ENCODE results near the gene DNAJC17.

The DNAJC17 gene

DNA sequence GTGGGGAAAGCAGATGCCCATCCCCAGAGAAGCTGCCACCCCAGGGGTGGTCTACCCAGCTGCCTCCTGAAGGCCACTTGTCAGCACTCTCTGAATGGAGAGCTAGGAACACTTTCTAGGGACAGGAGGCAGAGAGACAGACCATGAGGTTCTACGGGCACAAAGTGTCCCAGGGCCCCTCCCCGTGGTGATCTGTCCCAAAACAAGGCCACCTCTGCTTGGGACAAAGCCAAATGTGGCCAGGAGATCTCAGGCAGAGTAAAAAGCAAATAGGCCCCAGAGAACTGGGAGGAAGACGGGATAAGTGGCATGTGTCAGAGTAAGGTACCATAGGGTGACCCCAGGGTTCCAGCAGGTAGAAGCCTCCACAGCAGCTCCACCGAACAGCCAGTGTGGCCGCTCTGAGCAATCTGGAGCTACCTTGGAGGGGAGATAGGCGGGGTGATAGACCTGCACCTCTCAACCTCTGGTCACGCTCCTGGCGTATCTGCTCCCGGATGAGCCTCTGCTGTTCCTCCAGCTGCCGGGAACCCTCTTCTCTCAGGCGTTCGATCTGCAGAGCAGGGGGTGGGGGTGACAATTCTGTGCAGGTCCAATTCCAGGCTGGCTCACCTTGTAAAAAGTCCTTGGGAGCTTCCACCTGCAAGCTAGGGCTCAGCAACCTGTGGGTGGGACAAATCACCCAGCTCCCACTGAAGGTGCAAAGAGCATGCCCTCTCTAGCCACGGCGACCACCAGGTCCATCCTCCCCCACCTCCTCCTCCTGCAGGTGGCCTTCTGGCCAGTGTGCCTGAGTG lies 31.3 kb downstream of the DNAJC17 start:
- Histone ChIP-seq H2BK5ac (ENCODE audit: low read depth, low read length, poor library complexity, severe bottlenecking) (no peak overlapping the region), H3K27ac (ENCODE audit: low read length, poor library complexity, severe bottlenecking) (no peak overlapping the region), H3K4me2 (ENCODE audit: low read length, poor library complexity, severe bottlenecking) (no peak overlapping the region), H3K36me3 (ENCODE audit: control insufficient read depth in 1 of 2, insufficient read depth in 2 of 2, low read depth in 1 of 2, low read length in 2 of 2) (peaks cover 69 to 79% of the 10 kb centered on the region in 2 experiments), H3K18ac (ENCODE audit: low read depth in 1 of 2, low read length in 2 of 2) (no peak overlapping the region), H2AK5ac (ENCODE audit: low read length, severe bottlenecking) (no peak overlapping the region), H2BK120ac (ENCODE audit: low read depth, low read length) (no peak overlapping the region), H3K9ac (ENCODE audit: low read length) (no peak overlapping the region), H3K27me3 (ENCODE audit: control insufficient read depth in 1 of 2, insufficient read depth in 1 of 2, low read length in 2 of 2) (no peaks in the 10 kb centered on the region), H3K14ac (ENCODE audit: low read length in 2 of 2) (no peak overlapping the region), H3K79me1 (replicated peaks; ENCODE audit: low read length, poor library complexity, severe bottlenecking) (peaks cover 13% of the 10 kb centered on the region), H2AFZ (ENCODE audit: low read depth, low read length) (no peak overlapping the region), H4K8ac (ENCODE audit: low read length) (no peak overlapping the region), H2BK15ac (ENCODE audit: low read depth, poor library complexity, severe bottlenecking) (no peak overlapping the region), H2BK12ac (ENCODE audit: low read length in 2 of 2) (no peak overlapping the region), H4K91ac (ENCODE audit: low read length) (no peak overlapping the region), H3K4ac (ENCODE audit: low read depth in 1 of 2, low read length in 2 of 2) (no peak overlapping the region), H3K4me1 (ENCODE audit: control insufficient read depth, insufficient read depth, low read depth, low read length) (peaks cover 20% of the 10 kb centered on the region), H3K9me3 (ENCODE audit: control insufficient read depth, low read length) (no peaks in the 10 kb centered on the region), H3K4me3 (ENCODE audit: insufficient read depth in 1 of 2, low read depth in 1 of 2, low read length in 2 of 2) (no peak overlapping the region), H3K23ac (ENCODE audit: low read length in 2 of 2) (no peak overlapping the region)
- 99% methylated on average over 14 of the region's 14 CpGs for WGBS
- DNase-seq = no peak

GRCh38 chr15:40775007-40775406 lies 32.3 kb downstream of the DNAJC17 start:
- H4K8ac ChIP-seq (ENCODE audit: low read length) = no peak overlapping the region
- no peak overlapping the region for H3K23ac ChIP-seq (ENCODE audit: low read length in 2 of 2)
- no peak overlapping the region for H2AK5ac ChIP-seq (ENCODE audit: low read length, severe bottlenecking)
- H3K4ac ChIP-seq (ENCODE audit: low read depth in 1 of 2, low read length in 2 of 2) = no peak overlapping the region
- H3K4me2 ChIP-seq (ENCODE audit: low read length, poor library complexity, severe bottlenecking) = no peak overlapping the region
- 95% methylated on average over 10 of the region's 10 CpGs for WGBS
- peaks cover 10% of the 10 kb centered on the region for H3K79me1 ChIP-seq (replicated peaks; ENCODE audit: low read length, poor library complexity, severe bottlenecking)
- no peak overlapping the region for H2BK12ac ChIP-seq (ENCODE audit: low read length in 2 of 2)
- no peak overlapping the region for H2AFZ ChIP-seq (ENCODE audit: low read depth, low read length)
- H2BK15ac ChIP-seq (ENCODE audit: low read depth, poor library complexity, severe bottlenecking) = no peak overlapping the region
- no peak overlapping the region for H2BK5ac ChIP-seq (ENCODE audit: low read depth, low read length, poor library complexity, severe bottlenecking)
- H3K9ac ChIP-seq (ENCODE audit: low read length) = no peak overlapping the region
- H3K9me3 ChIP-seq (ENCODE audit: control insufficient read depth, low read length) = no peaks in the 10 kb centered on the region
- DNase-seq = no peak
- no peak overlapping the region for H4K91ac ChIP-seq (ENCODE audit: low read length)
- H2BK120ac ChIP-seq (ENCODE audit: low read depth, low read length) = no peak overlapping the region
- no peak overlapping the region for H3K4me3 ChIP-seq (ENCODE audit: insufficient read depth in 1 of 2, low read depth in 1 of 2, low read length in 2 of 2)
- no peaks in the 10 kb centered on the region for H3K27me3 ChIP-seq (ENCODE audit: control insufficient read depth in 1 of 2, insufficient read depth in 1 of 2, low read length in 2 of 2)
- H3K27ac ChIP-seq (ENCODE audit: low read length, poor library complexity, severe bottlenecking) = no peak overlapping the region
- no peak overlapping the region for H3K14ac ChIP-seq (ENCODE audit: low read length in 2 of 2)
- no peak overlapping the region for H3K18ac ChIP-seq (ENCODE audit: low read depth in 1 of 2, low read length in 2 of 2)
- H3K36me3 ChIP-seq (ENCODE audit: control insufficient read depth in 1 of 2, insufficient read depth in 2 of 2, low read depth in 1 of 2, low read length in 2 of 2) = peaks cover 70 to 78% of the 10 kb centered on the region in 2 experiments
- peaks cover 29% of the 10 kb centered on the region for H3K4me1 ChIP-seq (ENCODE audit: control insufficient read depth, insufficient read depth, low read depth, low read length)

DNA sequence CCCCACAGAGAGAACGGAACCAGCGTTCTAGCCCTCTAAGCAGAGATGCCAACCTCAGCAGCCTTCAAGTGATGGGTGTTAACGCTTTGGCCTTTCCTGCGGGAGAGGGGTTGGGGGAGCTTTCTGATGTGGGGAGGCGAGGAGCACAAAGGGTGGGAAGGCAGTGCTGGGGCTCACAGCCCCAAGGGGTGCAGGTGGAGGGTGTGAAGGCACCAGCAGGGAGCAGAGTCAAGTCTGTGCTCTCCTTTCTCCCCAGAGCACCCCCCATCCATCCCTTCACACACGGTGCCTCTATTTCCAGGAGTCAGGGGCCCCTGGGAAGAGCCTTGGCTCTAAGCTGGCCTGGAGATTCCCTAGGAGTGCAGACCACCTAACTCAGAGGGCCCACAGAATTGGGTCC lies 33.4 kb downstream of the DNAJC17 start:
- Histone ChIP-seq H3K4me3 (ENCODE audit: insufficient read depth in 1 of 2, low read depth in 1 of 2, low read length in 2 of 2) (no peak overlapping the region), H2AFZ (ENCODE audit: low read depth, low read length) (no peak overlapping the region), H3K4ac (ENCODE audit: low read depth in 1 of 2, low read length in 2 of 2) (no peak overlapping the region), H3K18ac (ENCODE audit: low read depth in 1 of 2, low read length in 2 of 2) (no peak overlapping the region), H3K9ac (ENCODE audit: low read length) (no peak overlapping the region), H2BK120ac (ENCODE audit: low read depth, low read length) (no peak overlapping the region), H4K8ac (ENCODE audit: low read length) (no peak overlapping the region), H3K4me2 (ENCODE audit: low read length, poor library complexity, severe bottlenecking) (no peak overlapping the region), H3K36me3 (ENCODE audit: control insufficient read depth in 1 of 2, insufficient read depth in 2 of 2, low read depth in 1 of 2, low read length in 2 of 2) (peaks cover 61 to 67% of the 10 kb centered on the region in 2 experiments), H3K23ac (ENCODE audit: low read length in 2 of 2) (no peak overlapping the region), H3K14ac (ENCODE audit: low read length in 2 of 2) (no peak overlapping the region), H2BK15ac (ENCODE audit: low read depth, poor library complexity, severe bottlenecking) (no peak overlapping the region), H2BK5ac (ENCODE audit: low read depth, low read length, poor library complexity, severe bottlenecking) (no peak overlapping the region), H4K91ac (ENCODE audit: low read length) (no peak overlapping the region), H3K27me3 (ENCODE audit: control insufficient read depth in 1 of 2, insufficient read depth in 1 of 2, low read length in 2 of 2) (no peaks in the 10 kb centered on the region), H2AK5ac (ENCODE audit: low read length, severe bottlenecking) (no peak overlapping the region), H3K9me3 (ENCODE audit: control insufficient read depth, low read length) (no peaks in the 10 kb centered on the region), H2BK12ac (ENCODE audit: low read length in 2 of 2) (no peak overlapping the region), H3K4me1 (ENCODE audit: control insufficient read depth, insufficient read depth, low read depth, low read length) (peaks cover 40% of the 10 kb centered on the region), H3K27ac (ENCODE audit: low read length, poor library complexity, severe bottlenecking) (no peak overlapping the region), H3K79me1 (replicated peaks; ENCODE audit: low read length, poor library complexity, severe bottlenecking) (no peaks in the 10 kb centered on the region)
- WGBS = 97% methylated on average over 3 of the region's 6 CpGs
- no peak for DNase-seq

DNA sequence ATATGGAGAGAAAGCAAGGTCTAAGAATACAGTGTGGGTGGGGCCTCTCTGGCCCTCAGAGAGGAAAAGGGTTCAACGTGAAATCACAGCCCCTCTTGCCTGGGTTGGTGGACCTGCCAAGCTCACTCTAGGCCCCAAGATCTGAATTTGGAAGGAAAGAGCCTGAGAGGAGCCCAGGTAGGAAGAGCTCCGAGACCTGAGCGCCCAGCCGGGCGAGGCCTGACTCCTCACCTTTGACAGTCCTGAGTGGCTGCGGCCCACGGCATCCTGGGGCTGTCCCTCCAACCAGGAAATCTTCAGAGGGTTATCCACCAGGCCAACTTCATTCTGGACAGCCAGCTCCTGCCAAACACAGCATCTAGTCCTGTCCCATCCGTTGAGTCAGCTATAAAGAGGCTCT lies 33.8 kb downstream of the DNAJC17 start:
- Histone ChIP-seq H3K9ac (ENCODE audit: low read length) (no peak overlapping the region), H3K27me3 (ENCODE audit: control insufficient read depth in 1 of 2, insufficient read depth in 1 of 2, low read length in 2 of 2) (no peaks in the 10 kb centered on the region), H4K91ac (ENCODE audit: low read length) (no peak overlapping the region), H2BK120ac (ENCODE audit: low read depth, low read length) (no peak overlapping the region), H3K18ac (ENCODE audit: low read depth in 1 of 2, low read length in 2 of 2) (no peak overlapping the region), H2AK5ac (ENCODE audit: low read length, severe bottlenecking) (no peak overlapping the region), H2AFZ (ENCODE audit: low read depth, low read length) (no peak overlapping the region), H3K4me3 (ENCODE audit: insufficient read depth in 1 of 2, low read depth in 1 of 2, low read length in 2 of 2) (no peak overlapping the region), H3K27ac (ENCODE audit: low read length, poor library complexity, severe bottlenecking) (no peak overlapping the region), H3K9me3 (ENCODE audit: control insufficient read depth, low read length) (no peaks in the 10 kb centered on the region), H3K79me1 (replicated peaks; ENCODE audit: low read length, poor library complexity, severe bottlenecking) (no peaks in the 10 kb centered on the region), H2BK5ac (ENCODE audit: low read depth, low read length, poor library complexity, severe bottlenecking) (no peak overlapping the region), H3K4ac (ENCODE audit: low read depth in 1 of 2, low read length in 2 of 2) (no peak overlapping the region), H4K8ac (ENCODE audit: low read length) (no peak overlapping the region), H2BK15ac (ENCODE audit: low read depth, poor library complexity, severe bottlenecking) (no peak overlapping the region), H3K4me2 (ENCODE audit: low read length, poor library complexity, severe bottlenecking) (no peak overlapping the region), H3K14ac (ENCODE audit: low read length in 2 of 2) (no peak overlapping the region), H2BK12ac (ENCODE audit: low read length in 2 of 2) (no peak overlapping the region), H3K4me1 (ENCODE audit: control insufficient read depth, insufficient read depth, low read depth, low read length) (peaks cover 44% of the 10 kb centered on the region), H3K23ac (ENCODE audit: low read length in 2 of 2) (no peak overlapping the region), H3K36me3 (ENCODE audit: control insufficient read depth in 1 of 2, insufficient read depth in 2 of 2, low read depth in 1 of 2, low read length in 2 of 2) (peaks cover 62 to 67% of the 10 kb centered on the region in 2 experiments)
- DNase-seq = no peak
- WGBS = 97% methylated on average over 8 of the region's 8 CpGs

All from mesenchymal stem cell (in vitro differentiated cells and primary cell).